Sigmoid colon (tissue), 7 donors: ENCODE results near the gene SRD5A1. TPM values are rescaled to one million over a fixed set of nuclear protein-coding genes. Genes with fewer than 3 reads are reported as not detected.

Experiments
- DNase-seq: peaks from one replicate; pipeline ENCODE4 v3.0.0-alpha.2; 2019
- H3K27ac ChIP-seq, 4 donors: fragments of 200-600 bp; sonication (generic); one replicate each; pipeline ENCODE4 v1.5.1; 2016 to 2019; ENCODE audit warnings: mild to moderate bottlenecking in 1 of 4
- H3K27me3 ChIP-seq, 3 donors: fragments of 200-600 bp; sonication (generic); one replicate each; pipeline ENCODE4 v1.5.1; 2019; ENCODE audit warnings: mild to moderate bottlenecking in 1 of 3
- H3K36me3 ChIP-seq, 4 donors: fragments of 200-600 bp; sonication (generic); one replicate each; pipeline ENCODE4 v1.5.1; 2016 to 2019
- H3K4me1 ChIP-seq, 4 donors: fragments of 200-600 bp; sonication (generic); one replicate each; pipeline ENCODE4 v1.5.1; 2017 to 2019
- H3K4me3 ChIP-seq, 4 donors: fragments of 200-600 bp; sonication (generic); one replicate each; pipeline ENCODE4 v1.5.1; 2017 to 2019; ENCODE audit warnings: mild to moderate bottlenecking in 2 of 4, moderate library complexity in 1 of 4
- H3K9me3 ChIP-seq, 4 donors: fragments of 200-600 bp in 3 of 4; sonication (generic) in 3 of 4; one replicate each; pipeline versions ENCODE4 v1.5.1 to v1.6.1; 2013 to 2019
- CTCF ChIP-seq, 4 experiments: fragments of 450-650 bp in 3 of 4; fragments of 200-600 bp in 1 of 4; IDR thresholded peaks; one replicate each; pipeline ENCODE4 v1.5.1; 2016 to 2019; ENCODE audit warnings: antibody characterized with exemption in 4 of 4, mild to moderate bottlenecking in 3 of 4, moderate library complexity in 2 of 4
- EP300 ChIP-seq, 4 donors: sonication (generic); formaldehyde crosslinking; IDR thresholded peaks; one replicate each; pipeline ENCODE4 v1.6.1; 2017; ENCODE audit warnings: antibody characterized with exemption in 4 of 4
- POLR2A ChIP-seq, 2 donors: fragments of 450-650 bp; IDR thresholded peaks; one replicate each; pipeline ENCODE4 v1.6.1; 2016; ENCODE audit warnings: antibody characterized with exemption in 2 of 2, mild to moderate bottlenecking in 2 of 2, moderate library complexity in 2 of 2
- POLR2AphosphoS5 ChIP-seq, 4 donors: sonication (generic); formaldehyde crosslinking; IDR thresholded peaks; one replicate each; pipeline ENCODE4 v1.6.1; 2017; ENCODE audit warnings: antibody characterized with exemption in 4 of 4
- WGBS, 2 donors: extraction: QIAGEN DNeasy Blood & Tissue Kit; methylation state at CpG; one replicate each; pipeline ENCODE4 v1.1.7; 2013; 5-methylcytosine and 5-hydroxymethylcytosine counted together
- intact Hi-C: fragments of 100-400 bp; cut with DNase I; formaldehyde crosslinking; loops from one replicate; pipeline ENCODE4 v1.15.1; 2023
- polyA plus RNA-seq, 3 donors: library from polyadenylated mRNA; stranded (reverse); fragments of 200-250 nt; gene quantifications; one replicate each; pipeline ENCODE4 v1.2.3, GENCODE V29; 2013
- total RNA-seq, 4 donors: library from RNA; depleted of rRNA; stranded (reverse); fragments of >200 nt; gene quantifications; one replicate each; pipeline ENCODE4 v1.1.0, GENCODE V29; 2016
- donor health status: healthy with polysubstance abuse.
- donor health status: Bipolar disorder and iron deficiency.
- donor health status: healthy.

SRD5A1 gene
- total and polyA plus RNA-seq, 7 donors, result 3.1 to 10.7 (median 5.7) TPM

DNA sequence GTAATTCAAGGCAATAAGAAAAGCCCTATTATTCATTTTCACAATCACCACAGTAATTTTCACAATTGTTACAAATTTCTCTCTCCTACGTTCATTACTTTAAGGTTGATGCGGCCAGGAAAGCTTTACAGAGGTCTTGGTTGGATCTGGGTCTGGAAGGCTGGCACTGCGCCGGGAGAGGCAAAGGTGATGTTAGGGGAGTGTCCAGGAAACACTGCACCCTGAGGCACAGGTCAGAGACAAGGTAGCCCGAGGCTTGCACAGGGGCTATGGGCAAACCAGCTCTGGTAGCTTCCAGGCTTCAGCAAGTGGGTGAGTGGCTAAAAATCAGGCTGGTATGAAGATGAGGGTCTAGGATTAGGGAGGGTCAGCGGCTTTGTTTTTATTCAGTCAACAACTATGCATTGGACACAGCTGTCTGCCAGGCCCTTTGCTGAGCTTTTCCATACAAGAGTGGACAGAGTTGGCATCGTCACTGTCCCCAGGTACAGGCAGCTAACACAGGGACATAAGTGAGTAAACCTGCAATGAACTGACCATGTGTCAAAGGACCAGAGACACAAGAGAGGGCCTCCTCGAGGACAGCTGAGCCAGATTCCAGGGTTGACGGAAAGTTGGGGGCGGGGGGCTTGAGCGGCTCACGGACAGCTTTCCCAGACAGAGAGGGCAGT lies 67.6 kb downstream of the SRD5A1 start:
- Histone ChIP-seq H3K4me1 (peaks cover 0 to 26% (median 22%) of the 10 kb centered on the region in 4 donors), H3K4me3 (no peak overlapping the region), H3K9me3 (no peaks in the 10 kb centered on the region), H3K27me3 (no peaks in the 10 kb centered on the region), H3K36me3 (no peaks in the 10 kb centered on the region), H3K27ac (peak overlapping the region in 1 of 4 donors; percentile 14)
- DNase-seq, result no peak
- TF ChIP-seq POLR2A (IDR thresholded peaks at IDR 0.05) (no peak), POLR2AphosphoS5 (IDR thresholded peaks at IDR 0.05) (no peak), EP300 (IDR thresholded peaks at IDR 0.05) (no peak), CTCF (IDR thresholded peaks at IDR 0.05) (no peak)
- intact Hi-C loops, result no loop called here
- 63 to 76% methylated on average over 12 of the region's 12 CpGs for WGBS, 2 donors

DNA sequence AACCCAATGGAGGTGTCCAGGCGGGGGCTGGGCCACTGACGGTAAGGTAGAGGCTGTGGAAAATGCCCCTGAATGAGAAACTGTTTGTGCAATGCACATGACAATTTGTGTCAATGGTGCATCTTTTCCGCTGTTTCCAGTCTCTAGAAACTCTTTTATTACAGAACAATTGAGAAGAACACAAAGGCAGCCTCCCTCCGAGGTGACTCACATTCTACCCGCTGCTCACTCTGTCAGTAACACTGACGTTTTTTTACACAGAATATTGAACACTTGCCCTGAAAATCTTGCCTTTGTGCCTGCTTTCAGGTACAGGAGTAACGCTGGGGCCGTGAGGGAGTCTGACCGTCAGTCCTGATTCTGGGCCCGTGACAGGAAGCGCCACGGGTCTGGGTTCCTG lies 68.3 kb downstream of the SRD5A1 start:
- Histone ChIP-seq H3K4me3 (no peak overlapping the region), H3K27me3 (no peaks in the 10 kb centered on the region), H3K9me3 (no peaks in the 10 kb centered on the region), H3K4me1 (peaks cover 0 to 32% (median 26%) of the 10 kb centered on the region in 4 donors), H3K36me3 (no peaks in the 10 kb centered on the region), H3K27ac (no peak overlapping the region)
- 80 to 84% methylated on average over 12 of the region's 12 CpGs for WGBS, 2 donors
- DNase-seq, result no peak
- intact Hi-C loops, result no loop called here
- TF ChIP-seq POLR2AphosphoS5 (IDR thresholded peaks at IDR 0.05) (no peak), CTCF (IDR thresholded peaks at IDR 0.05) (no peak), EP300 (IDR thresholded peaks at IDR 0.05) (no peak), POLR2A (IDR thresholded peaks at IDR 0.05) (no peak)

- no peak for DNase-seq
- Histone ChIP-seq H3K27me3 (no peaks in the 10 kb centered on the region), H3K9me3 (no peaks in the 10 kb centered on the region), H3K4me3 (no peak overlapping the region), H3K36me3 (no peaks in the 10 kb centered on the region), H3K27ac (no peak overlapping the region), H3K4me1 (peaks cover 0 to 32% (median 26%) of the 10 kb centered on the region in 4 donors)
- intact Hi-C loops, result no loop called here
- WGBS, 2 donors, result 95% methylated on average over 6 of the region's 6 CpGs
- TF ChIP-seq EP300 (IDR thresholded peaks at IDR 0.05) (no peak), POLR2A (IDR thresholded peaks at IDR 0.05) (no peak)
Observed at GRCh38 chr5:6702633-6703032, 69.4 kb downstream of the SRD5A1 start.

- DNase-seq, result no peak
- no peaks in the 10 kb centered on the region for H3K36me3 ChIP-seq
- no peaks in the 10 kb centered on the region for H3K27me3 ChIP-seq
- peaks cover 0 to 32% (median 26%) of the 10 kb centered on the region in 4 donors for H3K4me1 ChIP-seq
- 77 to 82% methylated on average over 6 of the region's 6 CpGs for WGBS, 2 donors
- peak overlapping the region; percentile 81 to 85 (median 83) for H3K27ac ChIP-seq
- TF ChIP-seq POLR2A (IDR thresholded peaks at IDR 0.05) (no peak), CTCF (IDR thresholded peaks at IDR 0.05) (no peak), POLR2AphosphoS5 (IDR thresholded peaks at IDR 0.05) (no peak), EP300 (IDR thresholded peaks at IDR 0.05) (no peak)
- H3K9me3 ChIP-seq, result no peaks in the 10 kb centered on the region
- H3K4me3 ChIP-seq, result no peak overlapping the region
- intact Hi-C loops, result loop anchor here (2.0 kb wide), 1 partner anchor 71 kb away; the partner anchor contains the start of genes NSUN2 and SRD5A1
Observed at GRCh38 chr5:6703806-6704205, 70.6 kb downstream of the SRD5A1 start.

- Histone ChIP-seq H3K36me3 (no peaks in the 10 kb centered on the region), H3K27me3 (no peaks in the 10 kb centered on the region), H3K4me3 (no peak overlapping the region), H3K9me3 (no peaks in the 10 kb centered on the region), H3K4me1 (peaks cover 0 to 32% (median 26%) of the 10 kb centered on the region in 4 donors), H3K27ac (peak overlapping the region; percentile 81 to 85 (median 83))
- TF ChIP-seq POLR2AphosphoS5 (IDR thresholded peaks at IDR 0.05), result peak; percentile 79 to 92 (median 91)
- TF ChIP-seq POLR2A (IDR thresholded peaks at IDR 0.05), result no peak
- TF ChIP-seq CTCF (IDR thresholded peaks at IDR 0.05), result no peak
- TF ChIP-seq EP300 (IDR thresholded peaks at IDR 0.05), result peak; percentile 71 to 89 (median 78)
- DNase-seq, result peak; percentile 95
- WGBS, 2 donors, result 53 to 61% methylated on average over 11 of the region's 11 CpGs
- intact Hi-C loops, result loop anchor here (2.0 kb wide), 1 partner anchor 72 kb away; the partner anchor contains the start of genes NSUN2 and SRD5A1
Observed at GRCh38 chr5:6704361-6704851, 71.2 kb downstream of the SRD5A1 start.
